PC-9 (cell line): ENCODE measurements around the gene CIAO2B. TPM values are rescaled to one million over a fixed set of nuclear protein-coding genes. Genes with fewer than 3 reads are reported as not detected.
"Not testable (repeated sequence)": the region's sequence is repeated elsewhere in the genome, so short reads cannot be mapped to it uniquely, and the experiment has no call there.

Experiments used
- BruUV-seq: library from RNA; stranded (reverse); fragments of 400-500 nt; replicated peaks from 2 replicates; lab custom pipeline; 2021; lab: Mats Ljungman, UMichigan
- CTCF ChIA-PET: fragments of 300-600 bp; sonication (Branson Sonifier 250); formaldehyde crosslinking; loops from one replicate; lab custom pipeline; 2022; ENCODE audit warnings: antibody characterized with exemption; lab: Charles Lee
- POLR2A ChIA-PET: fragments of 300-600 bp; sonication (Branson Sonifier 250); formaldehyde crosslinking; loops from one replicate; lab custom pipeline; 2022; ENCODE audit warnings: antibody characterized with exemption; ENCODE audit not compliant: unreplicated experiment; lab: Charles Lee
- DNase-seq, 2 experiments: peaks; one replicate each; pipeline versions ENCODE4 v3.0.0 to v3.0.0-alpha.2; 2015 to 2022; ENCODE audit warnings: mixed read lengths in 1 of 2
- H2AFZ ChIP-seq: fragments of 200-600 bp; sonication (generic); 2 replicates; pipeline ENCODE4 v1.8.1; 2017; ENCODE audit warnings: antibody characterized with exemption
- H3F3A ChIP-seq: fragments of 200-600 bp; sonication (generic); 2 replicates; pipeline ENCODE4 v1.8.1; 2017; ENCODE audit warnings: antibody characterized with exemption, mild to moderate bottlenecking, low read depth; ENCODE audit not compliant: insufficient read depth
- H3K27ac ChIP-seq: fragments of 200-600 bp; sonication (generic); 2 replicates; pipeline ENCODE4 v1.6.1; 2016; ENCODE audit warnings: mixed run types
- H3K27me3 ChIP-seq: fragments of 200-600 bp; sonication (generic); 2 replicates; pipeline ENCODE4 v1.6.1; 2016; ENCODE audit warnings: low read depth, mixed run types; ENCODE audit not compliant: insufficient read depth
- H3K36me3 ChIP-seq: fragments of 200-600 bp; sonication (generic); 2 replicates; pipeline ENCODE4 v1.6.1; 2016; ENCODE audit warnings: low read depth, mixed run types
- H3K4me1 ChIP-seq: fragments of 200-600 bp; sonication (generic); replicated peaks from 2 replicates; pipeline ENCODE4 v1.6.1; 2016; ENCODE audit warnings: mixed run types; ENCODE audit not compliant: insufficient read depth
- H3K4me2 ChIP-seq: fragments of 200-600 bp; sonication (generic); 2 replicates; pipeline ENCODE4 v1.6.1; 2017; ENCODE audit warnings: mixed run types
- H3K4me3 ChIP-seq: fragments of 200-600 bp; sonication (generic); 2 replicates; pipeline ENCODE4 v1.6.1; 2016; ENCODE audit warnings: mixed run types
- H3K79me2 ChIP-seq: fragments of 200-600 bp; sonication (generic); 2 replicates; pipeline ENCODE4 v1.6.1; 2017; ENCODE audit warnings: low read depth, mixed run types
- H3K9me2 ChIP-seq: fragments of 200-600 bp; sonication (generic); 2 replicates; pipeline ENCODE4 v1.8.1; 2017; ENCODE audit warnings: mild to moderate bottlenecking; ENCODE audit not compliant: insufficient read depth
- H3K9me3 ChIP-seq: fragments of 200-600 bp; sonication (generic); 2 replicates; pipeline ENCODE4 v1.8.1; 2016; ENCODE audit warnings: low read depth; ENCODE audit not compliant: insufficient read depth
- H4K20me1 ChIP-seq: fragments of 200-600 bp; sonication (generic); 2 replicates; pipeline ENCODE4 v1.8.1; 2017; ENCODE audit not compliant: insufficient read depth
- EZH2 ChIP-seq: fragments of 200-600 bp; sonication (generic); IDR thresholded peaks from 2 replicates; pipeline ENCODE4 v1.8.0; 2017; ENCODE audit warnings: antibody characterized with exemption, low read depth
- intact Hi-C: fragments of 100-400 bp; cut with micrococcal nuclease; formaldehyde crosslinking; loops from one replicate; pipeline ENCODE4 v1.10.0; 2022; ENCODE audit not compliant: unreplicated experiment
- total RNA-seq: library from RNA; stranded (reverse); gene quantifications from 2 replicates; pipeline ENCODE4 v1.2.3, GENCODE V29; 2021
- TF ChIP-seq, protein P1 (sequence below): fragments of 200-600 bp; sonication (generic); conservative IDR thresholded peaks from 2 replicates; pipeline ENCODE4 v1.6.1; 2017; ENCODE audit warnings: mixed run types, antibody characterized with exemption, mild to moderate bottlenecking, moderate library complexity

Gene CIAO2B
- total RNA-seq, 1 experiment from 2014 or later: 87.1 TPM

DNA sequence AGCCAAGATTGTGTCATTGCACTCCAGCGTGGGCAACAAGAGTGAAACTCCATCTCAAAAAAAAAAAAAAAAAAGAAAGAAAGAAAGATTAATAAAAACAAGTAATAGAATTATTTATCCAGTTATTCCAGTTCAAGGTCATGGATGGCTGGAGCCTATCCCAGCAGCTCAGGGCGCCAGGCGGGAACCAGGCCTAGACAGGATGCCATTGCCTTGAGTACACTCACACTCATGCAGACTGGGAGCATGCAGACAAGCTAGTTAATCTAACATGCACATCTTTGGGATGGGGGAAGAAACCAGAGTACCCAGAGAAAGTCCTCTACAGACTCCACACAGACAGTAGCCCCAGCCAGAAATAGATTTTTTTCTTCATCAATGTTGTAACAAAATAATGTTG is 36.0 kb downstream of the CIAO2B start:
- Histone ChIP-seq H3K4me1 (peaks cover 35% of the 10 kb centered on the region), H3K9me3 (no peaks in the 10 kb centered on the region), H3K4me3 (no peak overlapping the region), H3K36me3 (no peaks in the 10 kb centered on the region), H3K27me3 (no peaks in the 10 kb centered on the region), H3K4me2 (no peak overlapping the region), H3K9me2 (no peaks in the 10 kb centered on the region), H3K27ac (no peak overlapping the region), H3K79me2 (no peaks in the 10 kb centered on the region), H4K20me1 (no peaks in the 10 kb centered on the region), H2AFZ (no peak overlapping the region), H3F3A (peaks cover 21% of the 10 kb centered on the region; the same call in 1 of the 2 replicates)
- intact Hi-C loops: loop anchor here (10.0 kb wide), 1 partner anchor 567 kb away; no protein-coding TSS in a partner anchor
- TF ChIP-seq, protein P1, sequence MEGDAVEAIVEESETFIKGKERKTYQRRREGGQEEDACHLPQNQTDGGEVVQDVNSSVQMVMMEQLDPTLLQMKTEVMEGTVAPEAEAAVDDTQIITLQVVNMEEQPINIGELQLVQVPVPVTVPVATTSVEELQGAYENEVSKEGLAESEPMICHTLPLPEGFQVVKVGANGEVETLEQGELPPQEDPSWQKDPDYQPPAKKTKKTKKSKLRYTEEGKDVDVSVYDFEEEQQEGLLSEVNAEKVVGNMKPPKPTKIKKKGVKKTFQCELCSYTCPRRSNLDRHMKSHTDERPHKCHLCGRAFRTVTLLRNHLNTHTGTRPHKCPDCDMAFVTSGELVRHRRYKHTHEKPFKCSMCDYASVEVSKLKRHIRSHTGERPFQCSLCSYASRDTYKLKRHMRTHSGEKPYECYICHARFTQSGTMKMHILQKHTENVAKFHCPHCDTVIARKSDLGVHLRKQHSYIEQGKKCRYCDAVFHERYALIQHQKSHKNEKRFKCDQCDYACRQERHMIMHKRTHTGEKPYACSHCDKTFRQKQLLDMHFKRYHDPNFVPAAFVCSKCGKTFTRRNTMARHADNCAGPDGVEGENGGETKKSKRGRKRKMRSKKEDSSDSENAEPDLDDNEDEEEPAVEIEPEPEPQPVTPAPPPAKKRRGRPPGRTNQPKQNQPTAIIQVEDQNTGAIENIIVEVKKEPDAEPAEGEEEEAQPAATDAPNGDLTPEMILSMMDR: no peak
- no peak for TF ChIP-seq EZH2
- BruUV-seq: no TSS peak
- DNase-seq: peak; percentile 41 to 50
- CTCF ChIA-PET: interaction anchor here (0.7 to 0.8 kb wide), 2 partner anchors 13 to 46 kb away, joined by 3 to 7 read pairs; no protein-coding TSS in a partner anchor
- POLR2A ChIA-PET: no interaction called here

DNA sequence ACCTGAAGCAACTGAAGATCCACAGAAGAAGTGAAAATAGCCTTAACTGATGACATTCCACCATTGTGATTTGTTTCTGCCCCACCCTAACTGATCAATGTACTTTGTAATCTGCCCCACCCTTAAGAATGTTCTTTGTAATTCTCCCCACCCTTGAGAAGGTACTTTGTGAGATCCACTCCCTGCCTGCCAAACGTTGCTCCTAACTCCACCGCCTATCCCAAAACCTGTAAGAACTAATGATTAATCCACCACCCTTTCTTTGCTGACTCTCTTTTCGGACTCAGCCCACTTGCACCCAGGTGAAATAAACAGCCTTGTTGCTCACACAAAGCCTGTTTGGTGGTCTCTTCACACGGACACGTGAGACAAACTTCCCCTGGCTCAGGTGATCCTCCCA is 37.5 kb downstream of the CIAO2B start:
- H3K27me3 ChIP-seq, H3K4me2 ChIP-seq, POLR2A ChIA-PET, H4K20me1 ChIP-seq, H3K79me2 ChIP-seq, BruUV-seq, H2AFZ ChIP-seq, H3K36me3 ChIP-seq, H3K4me3 ChIP-seq, DNase-seq, H3K9me3 ChIP-seq, H3K9me2 ChIP-seq, H3K27ac ChIP-seq: not testable (repeated sequence)
- Histone ChIP-seq H3F3A (peaks cover 21% of the 10 kb centered on the region; the same call in 1 of the 2 replicates), H3K4me1 (peaks cover 35% of the 10 kb centered on the region)
- CTCF ChIA-PET: interaction anchor here (1.1 to 1.7 kb wide), 2 partner anchors 30 to 32 kb away, joined by 3 to 9 read pairs; no protein-coding TSS in a partner anchor
- intact Hi-C loops: loop anchor here (10.0 kb wide), 1 partner anchor 568 kb away; no protein-coding TSS in a partner anchor

DNA sequence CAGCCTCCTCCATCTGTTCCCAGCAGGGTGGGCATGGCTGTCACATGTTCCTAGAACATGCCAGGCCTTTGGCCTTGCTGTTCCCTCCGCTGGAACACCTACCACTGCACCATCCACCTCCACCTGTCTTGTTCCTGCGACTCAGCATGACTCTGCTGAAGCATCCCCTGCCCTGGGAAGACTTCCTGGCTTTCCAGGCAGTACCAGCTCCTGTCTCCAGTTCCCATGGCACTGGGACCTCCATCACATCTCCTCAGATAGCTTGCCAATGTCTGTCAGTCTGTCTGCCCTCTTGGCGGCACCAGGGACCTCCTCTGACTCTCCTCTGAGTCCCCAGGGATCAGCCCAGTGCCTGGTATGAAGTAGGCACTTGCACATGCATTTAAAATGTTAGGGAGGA is 38.2 kb downstream of the CIAO2B start:
- POLR2A ChIA-PET: no interaction called here
- H3K79me2 ChIP-seq: no peaks in the 10 kb centered on the region
- H3K27me3 ChIP-seq: no peaks in the 10 kb centered on the region
- no peaks in the 10 kb centered on the region for H4K20me1 ChIP-seq
- TF ChIP-seq, protein P1: no peak
- TF ChIP-seq EZH2: no peak
- no TSS peak for BruUV-seq
- no peak overlapping the region for H3K27ac ChIP-seq
- no peak overlapping the region for H2AFZ ChIP-seq
- no peak for DNase-seq
- H3K9me3 ChIP-seq: no peaks in the 10 kb centered on the region
- CTCF ChIA-PET: interaction anchor here (0.6 to 1.7 kb wide), 3 partner anchors 14 to 32 kb away, joined by 3 to 9 read pairs (median 3); no protein-coding TSS in a partner anchor
- H3K4me1 ChIP-seq: peaks cover 33% of the 10 kb centered on the region
- intact Hi-C loops: loop anchor here (1.0 to 10.0 kb wide), 5 partner anchors 51 to 569 kb away; no protein-coding TSS in a partner anchor
- no peak overlapping the region for H3K4me3 ChIP-seq
- no peak overlapping the region for H3K4me2 ChIP-seq
- H3K9me2 ChIP-seq: no peaks in the 10 kb centered on the region
- no peaks in the 10 kb centered on the region for H3K36me3 ChIP-seq
- peaks cover 24% of the 10 kb centered on the region; the same call in 1 of the 2 replicates for H3F3A ChIP-seq
